ENCODE data around the gene DCAF8L1. TPM values are rescaled to one million over a fixed set of nuclear protein-coding genes. Genes with fewer than 3 reads are reported as not detected.

DCAF8L1 gene
- not detected in 2 replicates for total RNA-seq (2014; rRNA removed; shearing (Covaris generic))
- polyA plus RNA-seq (2016; fragmentation: Nextera tagmentation; extraction: Ambion mirVana): not detected in 2 replicates

GRCh38 chrX:27981349-27981748, at the start of gene DCAF8L1:
Gene DCAF8L1 (minus strand): TSS chrX:27981449. CDS start chrX:27981334, 115 bp downstream.
- Histone ChIP-seq H4K20me1 (ENCODE audit: insufficient read depth) (no peaks in the 10 kb centered on the region), H3F3A (ENCODE audit: insufficient read depth) (no peaks in the 10 kb centered on the region), H3K9me2 (ENCODE audit: insufficient read depth) (no peaks in the 10 kb centered on the region), H3K4me1 (ENCODE audit: insufficient read depth) (no peaks in the 10 kb centered on the region), H3K36me3 (ENCODE audit: low read depth) (no peaks in the 10 kb centered on the region), H3K27ac (no peak within 1 kb of the TSS), H3K9ac (no peak within 1 kb of the TSS), H3K79me2 (ENCODE audit: insufficient read depth) (no peaks in the 10 kb centered on the region), H3K4me3 (no peak within 1 kb of the TSS), H3K9me3 (ENCODE audit: low read depth) (no peaks in the 10 kb centered on the region), H3K27me3 (replicated peaks; ENCODE audit: insufficient read depth) (no peaks in the 10 kb centered on the region), H2AFZ (no peak within 1 kb of the TSS), H3K4me2 (ENCODE audit: unreplicated experiment) (no peak within 1 kb of the TSS)
- no peak for DNase-seq
- TF ChIP-seq EZH2phosphoT487 (IDR thresholded peaks at IDR 0.05; ENCODE audit: insufficient read depth, low read depth): no peak
- no peak for TF ChIP-seq EZH2 (IDR thresholded peaks at IDR 0.05; ENCODE audit: insufficient read depth, poor library complexity, severe bottlenecking)
- WGBS, 2 experiments (ENCODE audit: low coverage in 1 of 2, low lambda C conversion rate in 2 of 2, missing lambda C conversion rate in 2 of 2): 71 to 72% methylated on average over 11 to 12 of the region's 14 CpGs
- in situ Hi-C loops (cut with MboI): no loop called here

- TF ChIP-seq EZH2 (IDR thresholded peaks at IDR 0.05; ENCODE audit: insufficient read depth, poor library complexity, severe bottlenecking) (no peak), EZH2phosphoT487 (IDR thresholded peaks at IDR 0.05; ENCODE audit: insufficient read depth, low read depth) (no peak)
- Histone ChIP-seq H3K79me2 (ENCODE audit: insufficient read depth) (no peaks in the 10 kb centered on the region), H2AFZ (no peak overlapping the region), H3K4me2 (ENCODE audit: unreplicated experiment) (no peak overlapping the region), H4K20me1 (ENCODE audit: insufficient read depth) (no peaks in the 10 kb centered on the region), H3K9ac (no peak overlapping the region), H3F3A (ENCODE audit: insufficient read depth) (no peaks in the 10 kb centered on the region), H3K36me3 (ENCODE audit: low read depth) (no peaks in the 10 kb centered on the region), H3K27me3 (replicated peaks; ENCODE audit: insufficient read depth) (no peaks in the 10 kb centered on the region), H3K9me2 (ENCODE audit: insufficient read depth) (no peaks in the 10 kb centered on the region), H3K27ac (no peak overlapping the region), H3K4me3 (no peak overlapping the region), H3K9me3 (ENCODE audit: low read depth) (no peaks in the 10 kb centered on the region), H3K4me1 (ENCODE audit: insufficient read depth) (no peaks in the 10 kb centered on the region)
- 36 to 50% methylated on average over 2 of the region's 2 CpGs for WGBS, 2 experiments (ENCODE audit: low coverage in 1 of 2, low lambda C conversion rate in 2 of 2, missing lambda C conversion rate in 2 of 2)
- in situ Hi-C loops (cut with MboI): no loop called here
- DNase-seq: no peak
Measured at GRCh38 chrX:28022371-28022770, 41.1 kb upstream of the DCAF8L1 start.

DNA sequence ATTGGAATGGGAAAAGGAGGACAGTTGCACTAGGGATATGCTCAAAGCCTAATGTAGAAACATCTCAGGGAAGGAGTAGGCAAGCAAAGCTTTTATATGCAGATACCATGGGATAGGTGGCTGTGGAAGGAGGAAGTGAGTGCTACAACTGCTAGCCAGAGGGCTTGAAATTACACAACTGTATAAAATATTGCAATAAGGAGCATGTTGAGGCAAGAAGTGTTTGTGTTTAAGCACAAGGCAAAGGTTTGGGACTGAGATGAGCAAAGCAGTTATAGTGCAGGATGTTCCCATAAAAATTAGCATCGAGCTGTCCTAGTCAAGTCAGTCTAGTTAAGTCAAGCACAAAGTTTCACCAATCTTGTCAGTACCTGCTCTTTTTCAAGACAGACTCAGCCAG, 35.6 kb upstream of the DCAF8L1 start:
- Histone ChIP-seq H3K4me1 (ENCODE audit: insufficient read depth) (no peaks in the 10 kb centered on the region), H3K27me3 (replicated peaks; ENCODE audit: insufficient read depth) (no peaks in the 10 kb centered on the region), H2AFZ (no peak overlapping the region), H3F3A (ENCODE audit: insufficient read depth) (no peaks in the 10 kb centered on the region), H3K36me3 (ENCODE audit: low read depth) (no peaks in the 10 kb centered on the region), H3K4me2 (ENCODE audit: unreplicated experiment) (no peak overlapping the region), H3K79me2 (ENCODE audit: insufficient read depth) (no peaks in the 10 kb centered on the region), H3K27ac (no peak overlapping the region), H3K4me3 (no peak overlapping the region), H4K20me1 (ENCODE audit: insufficient read depth) (no peaks in the 10 kb centered on the region), H3K9me2 (ENCODE audit: insufficient read depth) (no peaks in the 10 kb centered on the region), H3K9ac (no peak overlapping the region), H3K9me3 (ENCODE audit: low read depth) (no peaks in the 10 kb centered on the region)
- no peak for DNase-seq
- no peak for TF ChIP-seq EZH2phosphoT487 (IDR thresholded peaks at IDR 0.05; ENCODE audit: insufficient read depth, low read depth)
- no peak for TF ChIP-seq EZH2 (IDR thresholded peaks at IDR 0.05; ENCODE audit: insufficient read depth, poor library complexity, severe bottlenecking)
- WGBS, 2 experiments (ENCODE audit: low coverage in 1 of 2, low lambda C conversion rate in 2 of 2, missing lambda C conversion rate in 2 of 2): 13% methylated on average over 1 of the region's 1 CpG
- in situ Hi-C loops (cut with MboI): no loop called here

DNA sequence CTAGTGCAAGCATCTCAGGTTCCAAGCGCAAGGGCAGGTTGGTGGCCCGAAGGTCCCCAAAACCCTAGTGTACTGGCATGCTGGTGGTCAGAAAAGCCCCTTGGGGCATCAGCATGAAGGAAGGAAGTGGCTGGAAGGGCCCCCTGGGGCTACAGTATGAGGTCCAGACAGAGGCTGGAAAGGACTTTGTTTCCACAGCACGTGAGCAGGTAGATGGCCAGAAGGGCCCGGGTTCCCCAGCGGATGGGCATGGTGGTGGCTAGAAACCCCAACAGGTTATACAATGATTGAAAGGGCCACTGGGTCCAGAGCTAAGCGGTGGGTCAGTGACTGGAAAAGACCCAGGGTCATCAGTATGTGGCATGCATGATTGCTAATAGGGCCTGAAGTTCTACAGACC, 34.7 kb upstream of the DCAF8L1 start:
- no peaks in the 10 kb centered on the region for H3K9me2 ChIP-seq (ENCODE audit: insufficient read depth)
- no peak for DNase-seq
- H2AFZ ChIP-seq: no peak overlapping the region
- H3K4me3 ChIP-seq: no peak overlapping the region
- no peak for TF ChIP-seq EZH2 (IDR thresholded peaks at IDR 0.05; ENCODE audit: insufficient read depth, poor library complexity, severe bottlenecking)
- no peak for TF ChIP-seq EZH2phosphoT487 (IDR thresholded peaks at IDR 0.05; ENCODE audit: insufficient read depth, low read depth)
- H3K9me3 ChIP-seq (ENCODE audit: low read depth): no peaks in the 10 kb centered on the region
- no peak overlapping the region for H3K4me2 ChIP-seq (ENCODE audit: unreplicated experiment)
- H3K9ac ChIP-seq: no peak overlapping the region
- no peak overlapping the region for H3K27ac ChIP-seq
- no peaks in the 10 kb centered on the region for H3K79me2 ChIP-seq (ENCODE audit: insufficient read depth)
- WGBS, 2 experiments (ENCODE audit: low coverage in 1 of 2, low lambda C conversion rate in 2 of 2, missing lambda C conversion rate in 2 of 2): 47 to 52% methylated on average over 6 of the region's 6 CpGs
- H3K27me3 ChIP-seq (replicated peaks; ENCODE audit: insufficient read depth): no peaks in the 10 kb centered on the region
- in situ Hi-C loops (cut with MboI): no loop called here
- no peaks in the 10 kb centered on the region for H3K36me3 ChIP-seq (ENCODE audit: low read depth)
- no peaks in the 10 kb centered on the region for H3F3A ChIP-seq (ENCODE audit: insufficient read depth)
- H3K4me1 ChIP-seq (ENCODE audit: insufficient read depth): no peaks in the 10 kb centered on the region
- H4K20me1 ChIP-seq (ENCODE audit: insufficient read depth): no peaks in the 10 kb centered on the region

DNA sequence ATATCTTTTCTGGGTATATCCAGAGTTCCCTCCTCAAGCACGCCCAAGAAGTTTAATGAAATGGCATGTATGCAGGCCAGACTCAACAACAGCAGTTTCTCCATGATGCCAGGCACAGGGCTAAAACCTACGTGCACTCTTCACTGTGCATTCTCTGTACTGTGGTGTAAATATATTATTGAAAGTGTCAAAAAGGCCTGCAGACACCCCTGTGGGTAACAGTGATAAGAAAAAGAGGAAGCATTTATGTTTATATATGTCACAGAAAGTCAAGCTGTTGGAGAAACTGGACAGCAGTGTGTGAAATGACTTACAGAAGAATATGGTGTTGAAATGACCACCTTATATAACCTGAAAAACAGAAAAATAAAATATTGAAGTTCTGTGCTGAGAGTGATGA, 29.6 kb upstream of the DCAF8L1 start:
- Histone ChIP-seq H3K9ac (no peak overlapping the region), H3K79me2 (ENCODE audit: insufficient read depth) (no peaks in the 10 kb centered on the region), H3K36me3 (ENCODE audit: low read depth) (no peaks in the 10 kb centered on the region), H3K27ac (no peak overlapping the region), H3K27me3 (replicated peaks; ENCODE audit: insufficient read depth) (no peaks in the 10 kb centered on the region), H3K9me2 (ENCODE audit: insufficient read depth) (no peaks in the 10 kb centered on the region), H3K9me3 (ENCODE audit: low read depth) (no peaks in the 10 kb centered on the region), H2AFZ (no peak overlapping the region), H3K4me1 (ENCODE audit: insufficient read depth) (no peaks in the 10 kb centered on the region), H4K20me1 (ENCODE audit: insufficient read depth) (no peaks in the 10 kb centered on the region), H3K4me2 (ENCODE audit: unreplicated experiment) (no peak overlapping the region), H3F3A (ENCODE audit: insufficient read depth) (no peaks in the 10 kb centered on the region), H3K4me3 (no peak overlapping the region)
- 0 to 14% methylated on average over 2 of the region's 2 CpGs for WGBS, 2 experiments (ENCODE audit: low coverage in 1 of 2, low lambda C conversion rate in 2 of 2, missing lambda C conversion rate in 2 of 2)
- in situ Hi-C loops (cut with MboI): no loop called here
- TF ChIP-seq EZH2 (IDR thresholded peaks at IDR 0.05; ENCODE audit: insufficient read depth, poor library complexity, severe bottlenecking): no peak
- no peak for TF ChIP-seq EZH2phosphoT487 (IDR thresholded peaks at IDR 0.05; ENCODE audit: insufficient read depth, low read depth)
- DNase-seq: no peak
